HEK293 (cell line): ENCODE results near the gene NLRP7.
"Not testable (repeated sequence)": the region's sequence is repeated elsewhere in the genome, so short reads cannot be mapped to it uniquely, and the experiment has no call there.

Experiments used
- CTCF ChIA-PET: fragments of 350-600 bp; formaldehyde crosslinking; extraction: SDS; loops from one replicate; lab custom pipeline; 2021; ENCODE audit warnings: antibody characterized with exemption; lab: Yijun Ruan, JAX
- POLR2A ChIA-PET: fragments of 300-600 bp; formaldehyde crosslinking; extraction: SDS; loops from one replicate; lab custom pipeline; 2020; ENCODE audit warnings: antibody characterized with exemption, inconsistent platforms; lab: Yijun Ruan, JAX
- H3K27ac ChIP-seq: fragments of 200-500 bp; sonication (Bioruptor generic); 2 replicates; pipeline ENCODE4 v1.5.1; 2014; ENCODE audit warnings: low read depth, low read length, control low read depth, inconsistent platforms; ENCODE audit errors: extremely low read depth
- H3K36me3 ChIP-seq, 2 experiments: fragments of 200-500 bp in 1 of 2; sonication (Bioruptor generic) in 1 of 2; 1 replicate in 1 of 2; 2 replicates in 1 of 2; pipeline ENCODE4 v1.5.1; 2014 to 2017; ENCODE audit warnings: inconsistent platforms in 2 of 2, low read length in 2 of 2; ENCODE audit not compliant: control insufficient read depth in 2 of 2, insufficient read depth in 1 of 2
- H3K4me1 ChIP-seq: fragments of 200-500 bp; sonication (Bioruptor generic); 2 replicates; pipeline ENCODE4 v1.5.1; 2014; ENCODE audit warnings: mild to moderate bottlenecking, low read length, inconsistent platforms; ENCODE audit not compliant: control insufficient read depth, insufficient read depth
- H3K4me3 ChIP-seq: 2 replicates; pipeline ENCODE4 v1.5.1; 2011; ENCODE audit warnings: low read depth, mild to moderate bottlenecking, control low read depth, low read length, moderate library complexity
- H3K9me3 ChIP-seq: fragments of 200-500 bp; sonication (Bioruptor generic); 2 replicates; pipeline ENCODE4 v1.5.1; 2014; ENCODE audit warnings: low read depth, low read length, inconsistent platforms; ENCODE audit not compliant: control insufficient read depth, insufficient read depth
- FEZF1 ChIP-seq: fragments of 450-650 bp; formaldehyde crosslinking; IDR thresholded peaks from 2 replicates; pipeline ENCODE4 v1.5.1; 2016; ENCODE audit warnings: missing biosample characterization, missing genetic modification characterization
- GLI4 ChIP-seq: fragments of 450-650 bp; formaldehyde crosslinking; IDR thresholded peaks from 2 replicates; pipeline ENCODE4 v1.5.1; 2016; ENCODE audit warnings: missing biosample characterization, missing genetic modification characterization
- HOXA7 ChIP-seq: sonication (generic); formaldehyde crosslinking; IDR thresholded peaks from 2 replicates; pipeline ENCODE4 v1.8.1; 2022; ENCODE audit warnings: missing genetic modification reagents, borderline replicate concordance
- PBX3 ChIP-seq: sonication (generic); formaldehyde crosslinking; IDR thresholded peaks from 2 replicates; pipeline ENCODE4 v1.8.1; 2022; ENCODE audit warnings: mild to moderate bottlenecking, moderate library complexity, missing genetic modification reagents
- PRDM10 ChIP-seq: fragments of 450-650 bp; formaldehyde crosslinking; IDR thresholded peaks from 2 replicates; pipeline ENCODE4 v1.5.1; 2016; ENCODE audit warnings: missing biosample characterization, missing genetic modification characterization
- ZNF157 ChIP-seq: fragments of 450-650 bp; formaldehyde crosslinking; IDR thresholded peaks from 2 replicates; pipeline ENCODE4 v1.5.1; 2016; ENCODE audit warnings: missing biosample characterization, missing genetic modification characterization
- ZNF416 ChIP-seq: fragments of 450-650 bp; formaldehyde crosslinking; IDR thresholded peaks from 2 replicates; pipeline ENCODE4 v1.5.1; 2016; ENCODE audit warnings: missing biosample characterization, missing genetic modification characterization
- ZNF48 ChIP-seq: fragments of 450-650 bp; formaldehyde crosslinking; IDR thresholded peaks from 2 replicates; pipeline ENCODE4 v1.5.1; 2016; ENCODE audit warnings: missing biosample characterization, missing genetic modification characterization
- ZNF571 ChIP-seq: fragments of 450-650 bp; formaldehyde crosslinking; IDR thresholded peaks from 2 replicates; pipeline ENCODE4 v1.5.0; 2017; ENCODE audit warnings: missing biosample characterization, missing genetic modification characterization
- ZNF701 ChIP-seq: fragments of 450-650 bp; formaldehyde crosslinking; IDR thresholded peaks from 2 replicates; pipeline ENCODE4 v1.5.1; 2016; ENCODE audit warnings: missing biosample characterization, missing genetic modification characterization
- ZSCAN18 ChIP-seq: fragments of 450-650 bp; formaldehyde crosslinking; IDR thresholded peaks from 2 replicates; pipeline ENCODE4 v1.5.1; 2016; ENCODE audit warnings: missing biosample characterization, missing genetic modification characterization

Gene NLRP7

DNA sequence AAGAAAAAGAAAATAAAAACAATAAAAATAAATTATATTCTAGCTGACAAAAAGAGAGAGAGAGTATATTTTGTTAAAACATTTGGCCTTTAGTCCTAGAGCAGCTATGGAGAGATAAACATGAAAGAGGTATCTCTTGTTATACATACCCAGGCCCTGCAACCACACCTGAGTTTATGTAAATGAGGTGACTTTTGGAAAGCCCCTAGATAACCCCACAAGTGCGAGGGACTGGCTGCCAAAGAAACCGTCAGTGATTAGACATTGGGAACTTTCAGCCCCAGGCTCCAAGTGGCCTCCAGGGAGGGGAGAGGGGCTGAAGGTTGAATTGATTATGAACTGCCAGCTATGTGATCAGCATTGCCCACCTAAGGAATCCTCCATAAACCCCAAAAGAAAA lies 2.1 kb upstream of the NLRP7 start:
- H3K4me1 ChIP-seq: no peaks in the 10 kb centered on the region
- no peak for TF ChIP-seq ZNF48 (tag by site-specific recombination)
- ChIA-PET CTCF (interaction anchor here (0.6 kb wide), 2 partner anchors 91 to 517 kb away, joined by 3 to 4 read pairs; no protein-coding TSS in a partner anchor), POLR2A (interaction anchor here (0.7 kb wide), 1 partner anchor 9 kb away, joined by 5 read pairs; no protein-coding TSS in a partner anchor)
- no peak overlapping the region for H3K4me3 ChIP-seq
- H3K9me3 ChIP-seq: no peaks in the 10 kb centered on the region
- no peaks in the 10 kb centered on the region for H3K36me3 ChIP-seq
- H3K27ac ChIP-seq: no peak overlapping the region

DNA sequence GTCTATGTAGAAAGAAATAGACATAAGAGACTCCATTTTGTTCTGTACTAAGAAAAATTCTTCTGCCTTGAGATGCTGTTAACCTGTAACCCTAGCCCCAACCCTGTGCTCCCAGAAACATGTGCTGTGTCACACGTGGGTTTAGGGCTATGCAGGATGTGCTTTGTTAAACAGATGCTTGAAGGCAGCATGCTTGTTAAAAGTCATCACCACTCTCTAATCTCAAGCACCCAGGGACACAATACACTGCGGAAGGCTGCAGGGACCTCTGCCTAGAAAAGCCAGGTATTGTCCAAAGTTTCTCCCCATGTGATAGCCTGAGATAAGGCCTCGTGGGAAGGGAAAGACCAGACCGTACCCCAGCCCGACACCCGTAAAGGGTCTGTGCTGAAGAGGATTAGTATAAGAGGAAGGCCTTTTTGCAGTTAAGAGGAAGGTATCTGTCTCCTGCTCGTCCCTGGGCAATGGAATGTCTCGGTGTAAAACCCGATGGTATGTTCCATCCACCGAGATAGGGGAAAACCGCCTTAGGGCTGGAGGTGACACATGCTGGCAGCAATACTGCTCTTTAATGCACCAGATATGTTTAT lies 3.5 kb downstream of the NLRP7 start:
- H3K4me3 ChIP-seq, H3K27ac ChIP-seq, H3K4me1 ChIP-seq, H3K36me3 ChIP-seq, H3K9me3 ChIP-seq, CTCF ChIA-PET, POLR2A ChIA-PET: not testable (repeated sequence)

GRCh38 chr19:54939538-54939937 lies 7.8 kb downstream of the NLRP7 start:
- POLR2A ChIA-PET, H3K27ac ChIP-seq, CTCF ChIA-PET, H3K4me3 ChIP-seq, H3K9me3 ChIP-seq, H3K36me3 ChIP-seq, H3K4me1 ChIP-seq: not testable (repeated sequence)

GRCh38 chr19:54938906-54939305 lies 8.4 kb downstream of the NLRP7 start:
- no peaks in the 10 kb centered on the region for H3K9me3 ChIP-seq
- TF ChIP-seq ZNF416 (no peak), ZSCAN18 (tag by site-specific recombination) (no peak), ZNF157 (tag by site-specific recombination) (no peak), ZNF571 (no peak), FEZF1 (tag by site-specific recombination) (no peak), PBX3 (CRISPR knock-in tag) (no peak), PRDM10 (tag by site-specific recombination) (no peak), GLI4 (tag by site-specific recombination) (no peak), HOXA7 (no peak), ZNF701 (tag by site-specific recombination) (no peak)
- POLR2A ChIA-PET: no interaction called here
- H3K4me3 ChIP-seq: no peak overlapping the region
- H3K4me1 ChIP-seq: no peaks in the 10 kb centered on the region
- CTCF ChIA-PET: no interaction called here
- no peak overlapping the region for H3K27ac ChIP-seq
- no peaks in the 10 kb centered on the region for H3K36me3 ChIP-seq
